Stimulated activated CD4-positive, alpha-beta T cell treated with anti-CD3 and anti-CD28 coated beads, TNF-alpha, amount 100 ng/mL, for 48 hours (primary cell): ENCODE results near the gene ZNF185.

ENCODE experiments used
- DNase-seq, 3 donors: peaks; one replicate each; pipeline ENCODE4 v3.0.0-alpha.2; 2020; ENCODE audit warnings: low read depth in 3 of 3

Gene ZNF185

DNA sequence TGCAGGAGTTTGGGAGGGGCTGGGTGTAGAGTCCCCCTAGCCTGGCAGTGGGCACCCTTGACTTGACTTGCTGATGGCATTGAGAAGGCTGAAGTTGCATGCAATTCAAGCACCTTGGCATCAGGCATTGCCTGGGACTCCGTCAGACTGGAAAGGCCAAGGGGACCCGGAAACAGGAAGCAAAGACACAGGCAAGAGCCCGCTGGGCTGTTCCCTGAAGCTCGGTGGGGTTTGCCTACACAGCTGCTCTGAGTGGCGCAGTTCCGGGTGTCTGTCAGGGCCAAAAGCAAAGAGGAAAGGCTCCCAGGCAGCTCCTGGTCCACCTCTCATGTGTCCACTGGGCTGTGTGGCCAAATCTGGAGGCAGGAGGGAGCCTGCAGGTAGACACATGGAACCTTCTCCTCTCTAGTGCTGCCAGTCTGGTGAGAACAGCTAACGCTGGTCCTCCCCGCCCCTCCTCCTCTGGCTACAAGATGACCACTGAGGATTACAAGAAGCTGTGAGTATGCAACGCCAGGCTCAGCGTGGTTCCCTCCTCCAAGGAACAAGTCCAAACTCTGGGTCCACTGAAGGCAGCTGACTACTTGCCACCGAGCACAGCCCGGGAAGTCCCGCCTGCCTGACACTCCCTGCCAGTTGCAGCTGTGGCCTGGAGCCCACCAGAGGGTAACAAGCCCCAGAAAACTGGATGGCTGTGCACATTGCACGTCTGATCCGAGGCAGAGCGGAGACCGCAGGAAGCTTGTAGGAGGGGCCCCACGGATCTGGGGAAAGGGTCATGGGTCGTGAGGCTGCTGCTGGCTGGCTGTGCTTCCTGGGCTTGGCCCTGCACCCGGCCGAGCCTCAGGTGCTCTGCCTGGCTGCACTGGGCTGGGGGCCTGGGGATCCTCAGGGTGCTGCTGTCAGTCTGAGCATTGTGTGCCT, 20.1 kb downstream of the ZNF185 start:
- DNase-seq: no peak

DNA sequence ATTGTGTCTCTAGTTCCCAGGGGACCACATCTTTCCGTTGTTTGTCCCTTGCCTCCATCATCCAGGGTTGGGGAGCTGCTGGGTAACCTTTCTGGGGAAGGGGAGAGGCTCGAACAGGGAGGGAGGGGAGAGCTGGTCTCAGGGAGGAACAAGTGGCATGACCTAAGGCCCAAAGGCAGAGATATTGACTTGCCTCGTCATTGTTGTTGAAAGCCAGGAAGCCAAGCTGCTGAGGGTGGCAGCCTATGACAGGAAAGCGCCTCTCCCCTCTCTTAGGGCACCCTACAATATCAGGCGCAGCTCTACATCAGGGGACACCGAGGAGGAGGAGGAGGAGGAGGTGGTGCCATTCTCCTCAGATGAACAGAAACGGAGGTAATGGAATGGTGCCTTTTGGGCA, 20.8 kb downstream of the ZNF185 start:
- DNase-seq: no peak

DNA sequence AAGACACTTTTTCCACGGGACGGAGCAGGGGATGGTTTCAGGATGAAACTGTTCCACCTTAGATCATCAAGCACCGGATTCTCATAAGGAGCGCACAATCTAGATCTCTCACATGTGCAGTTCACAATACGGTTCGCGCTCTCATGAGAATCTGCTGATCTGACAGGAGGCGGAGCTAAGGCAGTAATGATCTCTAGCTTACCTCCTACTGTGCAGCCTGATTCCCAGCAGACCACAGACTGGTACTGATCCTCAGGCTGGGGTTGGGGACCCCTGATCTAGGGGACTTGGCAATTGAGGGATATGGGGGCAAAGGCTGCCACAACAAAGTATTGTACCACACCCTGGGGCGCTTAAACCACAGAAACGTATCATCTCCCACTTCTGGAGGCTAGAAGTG, 25.7 kb downstream of the ZNF185 start:
- DNase-seq: no peak

DNA sequence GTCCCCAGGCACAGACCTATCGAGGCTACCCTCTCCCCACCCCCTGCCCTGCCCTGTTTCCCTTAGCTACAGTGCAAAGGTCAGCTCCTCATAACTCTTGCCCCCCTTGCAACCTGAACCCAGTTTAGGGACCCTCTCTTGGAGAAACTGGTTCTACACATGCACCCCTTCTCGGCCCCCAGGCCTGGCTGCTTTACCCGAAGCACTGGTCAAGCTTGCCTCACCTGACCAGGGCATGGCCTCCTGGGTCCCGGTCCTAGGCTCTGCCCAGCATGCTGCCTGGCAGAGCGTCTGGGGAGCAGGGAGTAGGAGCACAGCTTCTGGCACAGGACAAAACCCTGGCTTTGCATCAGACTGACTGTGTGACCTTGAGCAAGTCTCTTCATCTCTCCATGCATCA, 28.0 kb downstream of the ZNF185 start:
- no peak for DNase-seq

DNA sequence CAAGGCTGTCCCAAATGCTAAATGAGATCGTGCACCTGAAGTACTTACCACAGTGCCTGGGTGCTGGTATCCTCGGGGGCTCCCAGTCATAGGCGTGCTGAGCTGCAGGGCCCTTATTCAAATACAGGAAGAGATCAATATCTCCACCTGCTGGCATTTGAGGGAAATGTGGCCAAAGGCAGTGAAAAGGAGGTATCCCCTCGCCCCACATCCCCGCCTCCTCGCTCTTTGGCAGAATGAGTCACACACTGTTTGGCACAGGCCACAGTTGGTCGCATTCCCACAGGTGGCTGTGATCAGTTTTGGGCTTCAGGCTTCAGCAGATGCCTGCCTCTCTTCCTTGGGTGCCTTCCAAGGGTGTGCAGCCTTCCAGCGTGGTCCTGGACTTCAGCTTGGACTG, 28.4 kb downstream of the ZNF185 start:
- DNase-seq: peak; percentile 21 to 46 (median 35)

DNA sequence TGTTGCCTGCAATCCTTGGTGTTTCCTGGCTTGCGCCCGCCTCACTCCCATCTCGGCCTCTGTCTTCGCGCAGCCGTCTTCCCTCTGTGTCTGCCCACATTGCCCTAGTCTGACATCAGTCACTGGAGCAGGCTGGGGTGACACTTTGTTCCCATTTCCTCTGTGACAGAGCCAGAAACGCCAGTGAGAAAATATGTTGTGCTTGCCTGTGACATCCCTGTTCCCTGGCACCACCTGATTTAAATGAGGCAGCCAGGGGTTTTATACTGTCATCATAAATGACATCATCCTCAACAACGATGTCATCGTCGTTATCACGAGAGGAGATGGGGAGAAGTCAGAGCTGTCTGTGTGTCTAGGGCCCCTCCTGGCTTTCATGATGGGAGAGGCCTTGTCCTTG, 29.1 kb downstream of the ZNF185 start:
- no peak for DNase-seq

DNA sequence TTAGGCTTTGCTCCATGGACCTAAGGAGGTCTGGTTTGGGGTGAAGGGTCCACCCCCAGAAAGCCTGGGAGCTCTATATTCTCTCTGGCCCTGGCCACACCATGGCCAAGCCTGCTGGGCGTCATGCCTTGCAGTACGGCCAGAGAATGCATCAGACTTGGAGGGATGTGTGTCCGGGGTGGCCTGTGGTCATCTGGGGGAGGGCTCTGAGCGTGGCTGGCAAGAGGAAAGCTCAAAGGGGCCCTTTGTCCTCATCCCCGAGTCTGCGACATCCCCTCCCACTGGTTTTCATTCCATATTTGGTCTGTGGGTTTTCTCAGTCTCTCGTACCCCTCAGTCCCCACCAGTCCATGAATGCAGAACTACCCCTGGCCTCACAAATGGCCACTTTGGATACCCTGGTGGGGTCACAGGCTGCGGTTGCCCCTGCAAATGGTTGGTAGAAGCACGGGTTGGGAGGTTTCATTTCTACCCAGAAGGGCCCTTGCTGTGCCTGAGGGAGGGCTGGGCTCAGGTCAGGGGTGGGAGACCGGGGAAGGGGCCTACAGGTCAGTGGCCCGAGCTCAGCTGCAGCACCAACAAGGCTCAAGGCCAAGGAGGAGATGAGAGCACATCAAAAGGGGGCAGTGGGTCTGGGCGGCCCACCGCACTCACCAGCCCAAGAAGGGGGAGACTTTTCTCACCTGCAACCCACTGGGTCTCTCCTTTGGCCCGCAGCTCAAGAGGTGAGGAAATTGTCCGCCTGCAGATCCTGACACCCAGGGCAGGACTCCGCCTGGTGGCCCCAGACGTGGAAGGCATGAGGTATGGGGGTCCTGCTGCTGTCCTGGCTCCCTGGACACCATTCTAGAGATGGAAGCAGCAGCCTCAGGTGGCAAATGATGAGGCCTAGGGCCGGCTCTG, 30.2 kb downstream of the ZNF185 start:
- DNase-seq: no peak

DNA sequence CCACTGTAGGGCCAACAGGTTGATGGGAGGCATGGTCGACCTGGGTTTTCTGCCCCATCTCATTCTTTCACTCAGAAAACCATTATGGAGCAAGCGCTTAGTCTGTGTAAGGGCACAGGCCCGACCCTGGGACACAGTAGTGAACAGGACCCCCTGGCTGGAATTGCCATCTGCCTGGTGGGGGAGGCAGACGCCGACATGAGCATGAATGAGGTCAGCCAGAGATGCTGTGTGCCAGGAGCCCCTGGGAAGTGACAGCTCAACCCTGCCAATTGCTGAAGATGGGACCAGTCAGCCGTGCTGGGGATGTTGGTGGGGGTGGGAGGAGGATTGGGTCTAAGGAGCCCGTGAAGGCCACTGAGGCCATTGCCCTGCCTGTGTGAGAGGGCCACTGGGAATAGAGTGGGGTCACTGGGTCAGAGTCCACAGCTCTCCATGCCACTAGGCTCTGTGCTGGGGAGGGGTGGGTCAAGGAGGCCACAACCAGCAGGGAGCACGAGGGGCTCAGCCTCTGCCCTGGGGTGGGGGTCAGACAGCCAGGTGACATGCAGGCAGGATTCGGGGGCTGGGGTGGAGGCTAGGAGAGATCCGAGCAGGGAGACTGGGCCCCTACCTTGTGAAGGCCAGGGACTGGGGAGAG, 31.0 kb downstream of the ZNF185 start:
- no peak for DNase-seq

DNA sequence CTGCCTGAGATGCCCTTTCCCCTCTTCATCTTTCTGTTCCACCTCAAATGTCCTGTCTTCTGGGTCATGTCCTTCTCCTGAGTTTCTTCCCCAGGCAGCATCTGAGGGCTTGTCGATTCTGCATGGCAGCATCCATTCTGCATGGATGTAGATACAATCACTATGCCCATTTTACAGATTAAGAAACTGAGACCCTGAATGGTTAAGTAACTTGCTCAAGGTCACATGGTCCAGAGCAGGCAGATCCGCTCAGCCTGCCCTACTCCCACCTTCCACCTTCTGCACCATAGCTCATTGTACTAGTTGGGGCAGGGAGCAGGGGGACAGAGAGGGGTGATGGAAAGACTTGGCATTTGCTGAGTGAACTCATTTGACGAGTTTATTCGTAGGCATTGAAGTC, 32.0 kb downstream of the ZNF185 start:
- DNase-seq: no peak

DNA sequence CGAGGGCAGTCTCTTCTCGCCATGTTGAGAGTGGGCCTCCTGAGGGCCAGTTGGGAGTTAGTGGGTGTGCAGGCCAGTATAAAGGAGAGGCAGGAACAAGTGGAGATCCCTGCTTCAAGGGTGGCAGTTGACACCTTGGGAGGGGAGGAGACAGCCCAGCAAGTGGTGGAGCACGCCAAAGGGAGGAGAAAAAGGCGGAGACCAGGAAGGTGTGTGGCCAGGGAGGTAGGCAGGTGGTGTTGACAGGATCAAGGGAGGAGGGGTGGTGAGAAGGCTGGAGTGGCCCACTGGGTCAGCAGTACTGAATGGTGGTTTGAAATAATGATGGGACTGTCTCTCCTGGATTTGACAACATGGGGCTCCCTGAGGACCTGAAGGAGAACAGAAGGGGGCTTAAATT, 32.6 kb downstream of the ZNF185 start:
- no peak for DNase-seq

DNA sequence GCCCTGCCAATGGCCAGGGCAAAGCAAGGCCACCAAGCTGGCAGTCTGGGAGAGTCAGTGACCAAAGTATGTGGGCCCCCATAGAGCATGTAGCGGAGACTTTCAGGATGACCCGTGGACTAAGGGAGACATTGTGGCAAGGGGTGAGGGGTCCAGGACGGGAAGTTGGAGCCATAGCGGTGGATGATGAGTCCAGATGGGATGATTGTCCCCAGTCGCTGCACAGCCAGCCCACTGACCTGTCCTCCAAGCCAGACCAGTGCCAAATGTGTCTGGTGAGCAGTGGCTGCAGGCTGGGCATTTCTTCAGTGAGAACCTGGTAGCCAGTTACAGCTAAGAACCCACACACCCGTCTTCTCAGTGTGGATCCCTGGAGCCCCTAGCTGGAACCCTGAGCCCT, 34.3 kb downstream of the ZNF185 start:
- no peak for DNase-seq

DNA sequence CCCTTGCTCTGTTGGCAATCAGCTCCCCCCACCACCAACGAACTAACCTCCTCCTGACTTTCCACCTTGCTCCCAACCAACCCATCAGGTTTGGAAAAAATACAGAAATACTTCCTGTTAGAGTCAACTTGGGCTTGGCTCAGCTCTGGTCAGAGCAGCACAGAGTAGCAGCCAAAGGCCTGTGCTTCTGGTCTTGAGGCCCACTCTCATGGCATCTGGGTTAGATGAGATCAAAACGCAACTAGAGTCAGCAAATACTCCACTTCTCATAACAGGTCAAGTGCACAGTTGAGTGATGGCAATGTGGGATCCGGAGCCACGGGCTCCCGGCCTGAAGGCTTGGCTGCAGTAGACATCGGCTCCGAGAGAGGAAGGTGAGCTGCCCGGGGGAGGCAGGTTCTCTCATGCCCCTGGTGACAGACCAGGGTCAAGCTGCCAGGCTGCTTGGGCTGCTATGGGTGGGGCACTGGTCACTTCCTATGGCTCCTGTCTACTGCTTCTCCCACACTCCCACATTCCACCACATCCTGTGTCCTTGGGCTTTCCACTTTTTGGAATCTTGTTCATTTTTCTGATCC, 34.8 kb downstream of the ZNF185 start:
- no peak for DNase-seq

DNA sequence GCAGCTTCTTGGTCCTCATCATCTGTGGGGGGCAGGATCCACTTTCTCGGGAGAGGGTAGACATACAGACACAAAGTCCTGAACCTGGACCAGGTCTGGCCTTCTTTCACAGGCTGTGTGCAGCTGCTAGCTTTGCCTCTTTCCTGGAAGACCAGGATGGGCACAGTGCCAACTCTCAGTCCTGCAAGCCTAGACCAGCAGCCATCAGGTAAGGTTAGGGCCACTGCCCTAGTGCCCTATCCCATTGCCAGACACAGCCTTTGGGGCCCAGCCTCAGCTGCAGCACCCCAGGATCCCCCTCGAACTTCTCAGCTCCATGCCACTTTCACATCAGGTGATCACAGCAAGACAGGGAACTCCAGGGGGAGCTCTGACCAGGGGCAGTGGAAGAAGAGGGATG, 38.4 kb downstream of the ZNF185 start:
- DNase-seq: no peak

DNA sequence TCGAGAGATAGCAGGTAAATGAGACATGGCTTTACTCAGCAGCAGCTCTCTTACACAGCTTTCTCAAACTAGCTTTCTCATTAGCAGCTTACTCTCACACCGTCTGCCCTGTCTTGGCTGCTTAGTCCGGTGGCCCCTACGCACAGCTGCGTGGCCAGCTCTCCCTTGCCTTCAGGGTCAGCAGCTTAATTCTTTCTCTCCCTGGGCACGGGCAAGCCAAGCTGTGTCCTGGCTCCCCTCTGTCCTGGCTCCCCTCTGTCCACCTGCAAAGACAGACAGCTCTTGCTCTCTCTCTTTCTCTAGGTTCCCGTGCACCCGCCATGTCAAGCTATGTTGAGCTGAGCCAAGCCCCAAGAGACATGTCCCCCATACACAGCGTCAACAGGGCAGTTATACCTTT, 39.4 kb downstream of the ZNF185 start:
- DNase-seq: no peak

DNA sequence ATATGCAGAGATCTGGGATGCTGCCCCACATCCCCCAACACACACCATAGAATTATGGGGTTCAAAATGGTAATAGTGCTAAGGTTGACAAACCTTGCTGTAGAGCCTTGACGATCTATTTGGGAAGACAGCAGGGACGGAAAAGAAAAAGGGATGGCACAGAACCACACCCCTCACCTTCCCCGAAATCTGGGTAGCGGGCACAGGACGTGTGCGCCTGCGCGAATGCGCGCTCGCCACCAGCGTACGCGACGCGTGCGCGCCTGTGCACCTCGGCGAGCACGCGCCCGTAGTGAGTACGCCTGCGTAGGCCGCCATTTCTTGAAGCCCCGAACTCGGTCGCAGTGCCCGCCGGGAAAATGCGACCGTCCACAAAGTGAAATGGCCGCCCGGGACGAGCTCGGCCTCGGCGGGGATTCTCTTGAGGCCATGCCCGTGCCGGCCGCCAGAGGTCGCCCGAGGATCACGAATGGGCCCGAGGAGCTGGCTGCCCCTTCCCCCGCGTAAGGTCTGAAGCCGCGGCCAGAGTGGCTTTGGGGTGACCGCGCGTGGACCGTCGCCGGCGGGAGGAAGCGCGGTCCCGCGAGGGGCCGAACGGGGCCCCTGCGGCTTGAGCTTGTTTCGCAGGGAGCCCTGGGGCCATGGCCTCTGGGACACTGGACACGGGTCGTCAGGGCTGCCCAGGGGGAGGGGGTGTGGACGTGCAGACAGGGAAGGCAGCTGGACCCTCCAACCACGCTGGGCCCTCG, 43.6 kb downstream of the ZNF185 start:
- DNase-seq: peak; percentile 69 to 82 (median 71)

DNA sequence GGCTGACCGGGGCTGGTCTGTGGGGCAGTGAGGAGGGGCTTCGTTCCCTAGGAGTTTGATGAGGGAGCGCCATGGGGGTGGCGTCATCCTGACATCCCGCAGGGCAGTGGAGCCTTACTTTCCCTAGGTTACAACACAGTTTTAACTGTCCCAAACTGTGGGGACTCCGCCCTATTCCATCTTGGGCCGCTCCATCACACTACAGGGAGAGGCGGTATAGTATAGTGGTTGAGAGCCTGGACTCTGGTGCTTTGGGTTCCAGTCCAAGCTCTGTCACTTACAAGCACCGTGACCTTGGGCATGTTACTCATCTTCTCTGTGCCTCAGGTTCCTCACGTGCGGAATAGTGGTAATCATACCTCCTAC, 44.2 kb downstream of the ZNF185 start:
- no peak for DNase-seq

DNA sequence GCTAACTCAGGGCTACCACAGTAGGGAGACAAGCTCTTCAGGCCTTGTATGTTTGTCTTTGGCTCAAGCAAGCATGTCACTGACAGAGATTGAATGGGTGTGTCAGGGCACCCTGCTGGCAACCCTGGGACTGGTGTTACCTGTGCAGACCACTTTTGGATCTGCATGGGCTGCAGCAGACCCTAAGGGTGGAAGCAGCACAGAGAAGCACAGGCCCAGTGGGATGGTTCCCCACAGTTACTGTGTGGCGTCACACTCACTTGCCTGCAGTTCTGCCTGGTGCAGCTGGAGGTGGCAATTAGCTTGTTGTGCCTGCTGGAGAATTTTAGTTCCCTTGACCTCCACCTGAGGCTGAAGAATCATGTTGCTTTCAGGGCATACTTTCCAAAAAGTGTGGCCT, 46.0 kb downstream of the ZNF185 start:
- DNase-seq: no peak

DNA sequence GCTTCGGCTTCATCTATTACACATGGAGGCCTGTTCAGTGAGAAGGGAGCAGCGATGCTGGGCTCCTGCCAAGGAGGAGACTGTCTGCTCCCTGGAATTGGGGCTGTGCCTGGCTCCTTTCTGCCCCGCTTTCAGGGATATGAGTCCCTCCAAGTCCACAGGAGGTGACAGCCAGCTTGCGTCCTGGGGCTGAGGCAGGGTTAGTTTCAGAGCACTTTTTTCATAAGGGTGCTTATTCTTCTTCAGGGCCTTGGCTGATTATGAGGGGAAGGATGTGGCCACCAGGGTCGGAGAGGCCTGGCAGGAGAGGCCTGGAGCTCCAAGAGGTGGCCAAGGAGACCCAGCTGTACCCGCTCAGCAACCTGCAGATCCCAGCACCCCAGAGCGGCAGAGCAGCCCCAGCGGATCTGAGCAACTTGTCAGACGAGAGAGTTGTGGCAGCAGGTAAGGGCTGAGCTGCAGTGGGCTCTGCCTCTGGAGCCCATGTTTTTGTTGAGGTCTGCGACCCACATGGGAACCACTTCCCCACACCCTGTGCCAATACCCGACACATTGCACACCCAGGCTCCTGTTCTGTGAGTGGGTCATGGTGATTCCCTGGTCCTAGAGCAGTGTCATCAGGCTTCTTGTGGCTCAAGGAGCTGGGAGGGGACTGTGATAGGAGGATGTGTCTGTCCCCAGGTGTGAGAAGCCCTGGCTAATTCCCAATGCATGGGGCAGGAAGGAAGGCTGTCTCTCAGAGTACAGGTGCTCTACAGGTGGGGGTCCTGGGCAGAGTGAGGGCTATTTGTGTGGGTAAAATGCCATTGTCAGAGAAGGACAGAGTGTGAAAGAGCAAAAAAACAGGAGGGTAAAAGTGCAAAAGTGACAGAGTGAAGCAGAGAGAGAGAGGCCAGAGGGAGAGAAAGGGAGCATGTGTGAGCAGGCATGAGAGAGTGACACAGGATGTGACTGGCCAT, 47.4 kb downstream of the ZNF185 start:
- DNase-seq: no peak

DNA sequence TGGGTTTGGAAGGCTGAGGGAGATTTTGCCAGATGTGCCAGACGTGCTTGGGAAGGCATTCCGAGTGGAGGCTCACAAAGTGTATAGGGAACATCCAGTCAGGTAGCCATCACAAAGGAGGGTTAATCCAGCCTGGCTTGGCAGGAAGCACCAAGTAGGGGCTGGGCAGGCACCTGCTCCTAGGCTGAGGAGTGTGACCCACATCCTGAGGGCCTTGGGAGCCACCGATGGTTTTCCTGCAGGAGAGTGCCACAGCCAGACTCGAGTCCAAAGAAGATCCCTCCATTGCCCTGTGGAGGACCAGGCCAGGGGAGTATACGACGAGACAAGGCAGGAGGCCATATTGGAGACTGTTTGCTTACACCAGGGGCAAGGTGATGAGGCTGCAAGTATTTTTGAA, 48.8 kb downstream of the ZNF185 start:
- DNase-seq: no peak
